HG02763 (cell line): ENCODE results near the gene STRN4.
"Not testable (repeated sequence)": the region's sequence is repeated elsewhere in the genome, so short reads cannot be mapped to it uniquely, and the experiment has no call there.

ENCODE experiments used
- ATAC-seq: cut with Tn5 transposase; IDR thresholded peaks from one replicate; pipeline ENCODE4 v1.9.1; 2021; ENCODE audit warnings: mild to moderate bottlenecking, moderate library complexity; ENCODE audit not compliant: unreplicated experiment

Gene STRN4

GRCh38 chr19:46746281-46747057 lies at the start of gene STRN4:
STRN4 (minus strand) TSS chr19:46746450; CDS start chr19:46746430, 20 bp downstream.
- peak; percentile 68 for ATAC-seq

GRCh38 chr19:46791944-46792343 lies 45.7 kb upstream of the STRN4 start:
- no peak for ATAC-seq

DNA sequence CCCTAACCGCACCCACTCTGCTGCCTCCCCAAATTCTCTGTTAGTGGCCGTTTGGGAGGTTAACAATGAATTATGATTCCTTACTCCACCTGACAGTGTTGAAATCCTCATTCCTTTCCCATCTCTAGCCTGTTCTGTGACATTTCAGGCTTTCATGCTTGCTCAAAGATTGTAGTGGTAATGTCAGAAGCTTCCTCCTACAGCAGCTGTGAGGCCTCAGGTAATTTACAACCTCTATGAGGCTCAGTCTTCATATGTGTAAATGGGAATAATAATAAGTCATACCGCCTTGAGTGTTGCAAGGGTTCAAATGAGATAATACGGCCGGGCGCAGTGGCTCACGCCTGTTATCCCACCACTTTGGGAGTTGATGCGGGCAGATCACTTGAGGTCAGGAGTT lies 43.1 kb upstream of the STRN4 start:
- no peak for ATAC-seq

GRCh38 chr19:46788968-46789338 lies 42.7 kb upstream of the STRN4 start:
- no peak for ATAC-seq

DNA sequence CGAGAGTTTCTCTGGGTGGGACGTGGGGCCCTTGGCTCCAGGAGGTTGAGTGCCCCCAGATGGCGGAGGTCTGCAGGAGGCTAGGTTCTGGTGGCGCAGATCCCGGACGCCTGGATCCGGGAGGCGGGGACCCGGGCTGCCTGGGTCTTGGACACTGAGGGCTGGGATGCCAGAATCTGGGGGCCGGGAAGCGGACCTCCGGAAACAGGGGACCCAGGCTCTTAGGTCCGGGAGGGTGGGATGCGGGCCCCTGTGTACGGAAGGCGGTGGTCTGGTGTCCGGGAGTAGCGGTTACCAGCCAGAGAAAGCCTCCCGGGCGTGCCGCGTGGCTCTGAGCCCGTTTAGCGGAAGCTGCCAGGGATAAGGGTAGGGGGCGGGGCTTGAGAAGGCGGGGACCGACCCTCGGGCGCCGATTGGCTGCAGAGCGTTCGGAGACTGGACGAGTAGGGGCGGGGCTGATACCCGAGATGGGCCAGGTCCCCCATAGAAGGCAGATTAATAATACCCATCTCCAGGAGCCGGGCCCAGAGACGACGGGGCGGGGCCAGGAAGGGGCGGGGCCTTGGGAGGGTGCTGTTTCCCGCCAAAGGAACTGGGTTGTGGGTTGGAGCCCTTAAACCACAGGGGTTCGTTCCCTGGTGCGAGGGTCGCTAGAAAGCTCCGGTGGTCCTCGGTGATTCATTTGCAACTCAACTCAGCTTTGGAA lies 42.2 kb upstream of the STRN4 start, which contains the start of gene SLC1A5:
Gene SLC1A5 (minus strand): TSS at position 333 of the 706 bp plus-strand sequence. CDS start 629 bp downstream, outside the sequence.
- ATAC-seq = peak; percentile 57

DNA sequence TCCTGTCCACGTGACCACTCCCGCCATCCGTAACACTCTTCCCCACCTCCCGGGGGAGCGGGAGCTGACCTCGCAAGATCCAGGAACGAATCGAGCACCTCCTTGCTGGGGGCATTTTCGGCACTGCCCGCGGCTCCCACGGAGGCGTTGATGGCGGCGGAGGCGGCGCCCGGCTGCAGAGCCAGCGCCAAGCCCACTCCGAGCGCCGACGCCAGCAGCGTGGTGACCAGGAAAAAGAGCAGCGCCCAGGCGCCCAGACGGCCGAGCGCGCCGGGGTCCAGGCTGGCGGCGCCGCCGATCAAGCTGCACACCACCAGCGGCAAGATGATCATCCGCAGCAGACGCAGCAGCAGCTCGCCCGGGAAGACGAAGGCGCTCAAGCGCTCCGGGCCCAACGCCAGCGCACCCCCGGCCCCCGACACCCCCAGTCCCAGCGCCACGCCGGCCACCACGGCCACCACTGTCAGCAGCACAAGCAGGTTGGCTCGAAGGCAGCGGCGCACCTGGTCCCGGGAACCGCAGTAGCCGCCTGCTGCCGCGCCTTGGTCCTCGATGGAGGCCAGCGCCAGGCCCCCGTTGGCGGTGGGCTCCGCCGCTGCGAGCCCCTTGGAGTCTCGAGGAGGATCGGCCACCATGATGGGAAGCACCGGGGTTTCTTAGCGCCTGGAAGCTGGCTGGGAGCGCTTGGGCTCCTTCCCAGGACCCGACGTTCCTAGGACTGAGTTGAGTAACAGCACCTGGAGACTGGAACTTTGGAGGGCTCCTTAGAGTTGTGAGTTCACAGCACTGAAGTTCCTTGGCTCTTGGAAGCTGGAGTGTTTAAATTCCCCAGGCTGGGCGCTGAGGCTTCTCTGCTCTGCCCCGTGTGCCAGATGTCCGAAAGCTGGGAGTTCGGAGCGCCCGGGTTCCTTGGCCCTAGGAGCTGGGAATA lies 41.3 kb upstream of the STRN4 start:
- ATAC-seq = no peak

DNA sequence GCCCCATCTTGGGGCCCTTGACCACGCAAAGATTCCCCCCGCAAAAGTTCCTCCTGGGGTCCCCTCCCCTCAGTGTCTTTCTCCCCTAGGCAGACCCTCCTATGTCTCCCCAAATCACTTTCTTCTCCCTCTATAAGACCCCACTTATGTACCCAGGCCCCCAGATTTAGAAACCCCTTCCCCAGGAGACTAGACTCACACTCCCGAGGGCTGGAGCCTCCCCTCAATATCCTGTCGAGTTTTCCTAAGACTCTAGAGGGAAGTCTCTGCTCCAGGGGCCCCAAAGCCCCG lies 40.7 kb upstream of the STRN4 start:
- ATAC-seq = no peak

DNA sequence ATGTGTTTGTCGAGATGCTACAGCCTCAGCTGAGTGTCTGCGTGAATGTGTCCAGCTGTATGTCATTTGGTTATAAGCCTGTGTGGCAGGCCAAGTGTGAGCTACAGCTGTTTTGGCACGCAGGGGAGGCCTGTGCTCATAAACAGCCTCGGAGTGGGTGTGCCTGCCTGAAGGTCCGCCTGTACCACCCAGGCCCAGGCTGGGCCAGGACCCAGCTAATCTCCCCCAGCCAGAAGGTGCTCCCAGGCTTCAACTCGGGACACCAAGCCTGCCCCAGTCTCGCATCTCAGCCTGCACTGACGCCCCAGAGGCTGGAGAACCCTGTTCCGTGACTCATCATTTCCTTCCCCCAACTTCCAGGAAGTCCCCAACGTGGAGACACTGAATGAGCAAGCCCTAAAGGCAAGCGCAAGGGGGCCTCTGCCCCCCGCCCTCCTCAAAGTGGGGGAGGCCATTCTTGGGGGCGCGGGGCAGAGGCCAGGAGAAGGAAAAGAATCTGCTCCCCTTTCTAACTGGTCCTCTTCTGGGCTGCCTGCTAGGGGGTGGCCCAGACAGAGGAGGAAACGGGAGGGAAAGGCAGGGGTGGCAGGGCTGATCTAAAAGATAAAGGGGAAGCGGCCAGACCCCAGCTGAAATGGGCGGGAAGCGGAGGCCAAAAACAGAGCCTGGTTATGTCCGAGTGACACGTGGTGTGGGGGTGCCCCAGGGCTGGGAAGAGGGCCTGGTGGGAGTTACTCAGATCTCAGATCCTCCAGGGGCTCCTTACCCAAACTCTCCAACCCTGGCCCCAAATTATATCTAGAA lies 40.2 kb upstream of the STRN4 start:
- ATAC-seq = peak; percentile 33

DNA sequence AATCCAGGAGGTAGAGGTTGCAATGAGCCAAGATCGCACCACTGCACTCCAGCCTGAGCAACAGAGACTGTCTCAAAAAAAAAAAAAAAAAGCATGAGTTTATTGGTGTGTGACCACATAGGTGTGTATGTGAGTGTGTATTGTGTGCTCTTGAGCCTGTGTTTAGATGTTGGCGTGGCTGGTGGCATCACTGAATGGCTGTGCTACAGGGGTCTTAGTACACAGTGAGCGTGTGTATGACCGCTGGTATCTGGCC lies 39.7 kb upstream of the STRN4 start:
- no peak for ATAC-seq

GRCh38 chr19:46785054-46785979 lies 39.1 kb upstream of the STRN4 start:
- no peak for ATAC-seq

DNA sequence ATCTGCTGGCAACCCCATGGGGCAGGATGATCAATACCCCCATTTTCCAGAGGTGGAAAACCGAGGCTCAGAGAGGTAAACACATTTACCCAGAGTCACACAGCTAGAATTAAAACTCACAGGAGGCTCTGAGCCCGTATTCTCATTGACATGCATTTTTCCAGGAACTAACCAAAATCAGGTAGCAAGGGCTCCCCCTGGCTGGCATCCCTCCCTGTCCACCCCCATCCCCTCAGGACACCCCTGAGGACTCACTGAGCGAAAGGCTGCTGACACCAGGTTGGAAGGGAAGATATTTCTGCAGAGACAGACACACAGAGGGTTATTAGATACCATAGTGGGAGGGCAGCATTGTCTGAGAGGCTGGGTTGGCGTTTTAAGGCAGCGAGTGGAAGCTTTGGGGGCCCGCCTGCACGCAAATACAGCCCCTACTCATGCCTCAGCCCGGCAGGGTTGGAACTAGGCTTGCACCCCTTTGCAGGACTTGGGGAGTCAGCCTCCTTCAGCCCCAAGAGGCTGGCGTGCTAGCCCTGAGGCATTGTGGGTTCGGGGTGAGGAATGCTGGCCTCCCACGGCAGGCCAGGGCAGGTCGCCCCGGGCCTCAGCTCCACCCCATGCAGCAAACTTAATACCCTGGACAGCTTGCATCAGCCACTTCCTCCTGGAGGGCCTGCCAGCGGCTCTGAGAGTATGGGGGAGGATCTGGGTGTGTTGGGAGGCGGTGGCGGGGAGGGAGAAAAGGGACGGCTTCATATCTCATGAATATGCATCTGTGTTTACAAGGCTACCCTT lies 38.2 kb upstream of the STRN4 start:
- no peak for ATAC-seq

DNA sequence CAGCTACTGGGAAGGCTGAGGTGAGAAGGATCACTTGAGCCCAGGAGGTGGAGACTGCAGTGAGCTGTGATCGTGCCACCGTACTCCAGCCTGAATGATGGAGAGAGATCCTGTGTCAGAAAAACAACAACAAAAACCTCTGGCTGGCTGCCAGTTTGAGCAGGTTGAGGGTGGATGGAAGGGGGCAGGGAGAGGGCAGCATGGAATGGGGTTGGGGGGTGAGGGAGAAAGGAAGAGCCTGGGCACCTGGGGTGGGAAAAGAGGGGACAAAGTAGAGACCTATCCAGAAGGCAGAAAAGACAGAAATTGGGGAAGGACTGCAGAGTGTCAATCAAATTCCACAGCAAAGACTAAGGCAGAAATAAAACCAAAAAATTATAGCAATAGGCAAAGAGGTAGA lies 37.4 kb upstream of the STRN4 start:
- no peak for ATAC-seq

GRCh38 chr19:46782355-46783019 lies 36.2 kb upstream of the STRN4 start:
- ATAC-seq = no peak

- ATAC-seq = not testable (repeated sequence)
These were observed 31.9 kb upstream of the STRN4 start for GRCh38 chr19:46777956-46778645.

GRCh38 chr19:46776927-46777911 lies 31.0 kb upstream of the STRN4 start:
- no peak for ATAC-seq

DNA sequence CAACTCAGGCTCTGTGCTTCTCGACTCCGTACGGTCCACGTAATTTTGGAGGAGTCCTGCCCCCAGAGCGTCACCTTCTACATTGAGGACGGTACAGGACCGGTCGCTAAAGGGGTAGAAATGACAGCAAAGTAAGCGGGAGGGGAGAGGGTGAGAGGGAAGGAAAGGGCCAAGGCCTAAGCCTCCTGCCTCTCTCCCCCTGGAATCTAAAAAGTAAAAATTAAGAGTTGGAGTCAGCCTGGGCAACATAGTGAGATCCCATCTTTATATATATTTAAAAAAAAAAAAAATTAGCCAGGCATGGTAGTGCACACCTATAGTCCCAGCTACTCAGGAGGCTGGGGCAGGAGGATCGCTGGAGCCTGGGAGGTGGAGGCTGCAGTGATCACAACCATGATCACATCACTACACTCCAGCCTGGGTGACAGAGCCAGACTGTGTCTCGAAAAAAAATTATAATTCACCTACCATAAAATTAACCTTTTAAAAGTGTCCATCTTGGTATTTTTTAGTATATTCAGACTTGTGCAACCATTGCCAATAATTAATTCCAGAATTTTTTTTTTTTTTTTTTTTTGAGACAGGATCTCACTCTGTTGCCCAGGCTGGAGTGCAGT lies 29.5 kb upstream of the STRN4 start:
- no peak for ATAC-seq
